OCI-LY1 (cell line): Measurements from ENCODE around the gene LIPF.

Experiments used
- H2AFZ ChIP-seq: fragments of 200-600 bp; sonication (generic), shearing (Covaris generic); 2 replicates; pipeline ENCODE4 v1.6.0; 2014; ENCODE audit warnings: antibody characterized with exemption, mild to moderate bottlenecking, low read length
- H3F3A ChIP-seq: fragments of 200-600 bp; sonication (generic), shearing (Covaris generic); 2 replicates; pipeline ENCODE4 v1.6.0; 2014; ENCODE audit warnings: mild to moderate bottlenecking, antibody characterized with exemption, low read length, moderate library complexity; ENCODE audit not compliant: insufficient read depth
- H3K27ac ChIP-seq: fragments of 200-600 bp; sonication (generic); 2 replicates; pipeline ENCODE4 v1.5.1; 2014; ENCODE audit warnings: low read length, mixed run types, mild to moderate bottlenecking, low read depth; ENCODE audit not compliant: poor library complexity, severe bottlenecking
- H3K27me3 ChIP-seq: fragments of 200-600 bp; sonication (generic); 2 replicates; pipeline ENCODE4 v1.6.0; 2014; ENCODE audit warnings: antibody characterized with exemption, mild to moderate bottlenecking, low read length, moderate library complexity; ENCODE audit not compliant: insufficient read depth
- H3K36me3 ChIP-seq: fragments of 200-600 bp; sonication (generic); 2 replicates; pipeline ENCODE4 v1.6.1; 2014; ENCODE audit warnings: mild to moderate bottlenecking, antibody characterized with exemption, low read length, moderate library complexity, mixed read lengths; ENCODE audit not compliant: insufficient read depth
- H3K4me1 ChIP-seq: fragments of 200-600 bp; sonication (generic); 2 replicates; pipeline ENCODE4 v1.5.1; 2014; ENCODE audit warnings: mild to moderate bottlenecking, low read length, moderate library complexity; ENCODE audit not compliant: insufficient read depth, severe bottlenecking
- H3K4me2 ChIP-seq: fragments of 200-600 bp; sonication (generic), shearing (Covaris generic); 2 replicates; pipeline ENCODE4 v1.6.1; 2014; ENCODE audit warnings: low read length
- H3K4me3 ChIP-seq: fragments of 200-600 bp; sonication (generic); 2 replicates; pipeline ENCODE4 v1.5.1; 2014; ENCODE audit warnings: low read length, low read depth, mild to moderate bottlenecking, mixed read lengths; ENCODE audit not compliant: poor library complexity, severe bottlenecking
- H3K79me2 ChIP-seq: fragments of 200-600 bp; shearing (Covaris generic); 2 replicates; pipeline ENCODE4 v1.6.1; 2016; ENCODE audit warnings: mixed run types, low read length, mixed read lengths; ENCODE audit not compliant: insufficient read depth
- H3K9ac ChIP-seq: fragments of 200-600 bp; sonication (generic), shearing (Covaris generic); 2 replicates; pipeline ENCODE4 v1.6.1; 2014; ENCODE audit warnings: mild to moderate bottlenecking, low read length, mixed read lengths
- H3K9me2 ChIP-seq: fragments of 200-600 bp; sonication (generic), shearing (Covaris generic); 2 replicates; pipeline ENCODE4 v1.6.1; 2014; ENCODE audit warnings: low read depth, mild to moderate bottlenecking, low read length, mixed read lengths
- H3K9me3 ChIP-seq: fragments of 200-600 bp; shearing (Covaris generic); 2 replicates; pipeline ENCODE4 v1.6.1; 2014; ENCODE audit warnings: low read length, mixed read lengths
- H4K20me1 ChIP-seq: fragments of 200-600 bp; sonication (generic), shearing (Covaris generic); 2 replicates; pipeline ENCODE4 v1.6.0; 2016; ENCODE audit warnings: mild to moderate bottlenecking, low read length; ENCODE audit not compliant: insufficient read depth
- CTCF ChIP-seq: fragments of 200-600 bp; sonication (generic), shearing (Covaris generic); IDR thresholded peaks from 2 replicates; pipeline ENCODE4 v1.5.1; 2017; ENCODE audit warnings: mild to moderate bottlenecking, antibody characterized with exemption, low read length, moderate library complexity, mixed read lengths
- EZH2 ChIP-seq: fragments of 200-600 bp; sonication (generic), shearing (Covaris generic); IDR thresholded peaks from 2 replicates; pipeline ENCODE4 v1.8.0; 2017; ENCODE audit warnings: borderline replicate concordance, mixed run types, mild to moderate bottlenecking, antibody characterized with exemption, low read length, moderate library complexity, mixed read lengths

LIPF gene

DNA sequence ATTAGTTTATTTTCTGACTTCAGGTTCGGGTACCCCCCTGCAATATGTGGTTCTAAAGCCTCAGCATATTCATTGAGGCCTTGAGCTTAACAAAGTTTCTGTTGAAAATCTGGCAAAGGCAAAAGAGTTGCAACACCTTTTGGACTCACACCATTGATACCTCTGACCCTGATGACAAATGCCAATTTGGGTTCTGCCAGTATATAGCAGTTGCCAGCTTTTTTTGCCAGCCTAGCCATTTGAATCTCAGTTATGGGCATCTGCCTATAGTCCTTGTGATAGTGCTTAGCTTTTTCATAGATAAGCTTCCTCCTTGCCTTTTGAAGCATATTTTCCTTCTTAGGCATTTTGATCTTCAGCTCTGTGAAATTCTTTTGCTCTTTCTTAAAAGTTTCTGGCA lies 45.7 kb upstream of the LIPF start:
- Histone ChIP-seq H3F3A (no peaks in the 10 kb centered on the region), H3K9me3 (no peaks in the 10 kb centered on the region), H3K9me2 (no peaks in the 10 kb centered on the region), H2AFZ (no peak overlapping the region), H3K27ac (no peak overlapping the region), H3K4me2 (no peak overlapping the region), H3K9ac (no peak overlapping the region), H3K36me3 (no peaks in the 10 kb centered on the region), H3K4me1 (no peaks in the 10 kb centered on the region), H3K79me2 (no peaks in the 10 kb centered on the region), H4K20me1 (no peaks in the 10 kb centered on the region), H3K4me3 (no peak overlapping the region), H3K27me3 (no peaks in the 10 kb centered on the region)
- TF ChIP-seq CTCF (no peak), EZH2 (no peak)

DNA sequence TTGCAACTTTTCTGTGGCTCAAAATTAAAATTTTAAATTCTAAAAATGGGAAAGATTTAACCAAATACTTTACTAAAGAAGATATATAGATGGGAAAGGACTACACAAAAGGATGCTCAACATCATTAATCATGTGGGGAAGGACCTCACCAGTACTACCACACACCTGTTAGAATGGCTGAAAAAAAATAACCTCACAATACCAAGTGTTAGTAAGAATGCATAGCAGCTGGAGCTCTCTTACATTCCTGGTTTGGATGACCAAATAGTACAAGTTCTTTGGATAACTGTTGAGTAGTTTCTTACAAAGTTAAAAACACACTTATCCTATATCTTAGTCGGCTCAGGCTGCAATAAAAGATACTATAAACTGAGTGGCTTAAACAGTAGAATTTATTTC lies 43.8 kb upstream of the LIPF start:
- no peaks in the 10 kb centered on the region for H4K20me1 ChIP-seq

GRCh38 chr10:88623835-88624234 lies 40.4 kb upstream of the LIPF start:
- no peaks in the 10 kb centered on the region for H4K20me1 ChIP-seq
- no peak overlapping the region for H3K27ac ChIP-seq
- H3K79me2 ChIP-seq: no peaks in the 10 kb centered on the region
- H2AFZ ChIP-seq: no peak overlapping the region
- no peaks in the 10 kb centered on the region for H3K9me2 ChIP-seq
- H3F3A ChIP-seq: no peaks in the 10 kb centered on the region
- H3K4me1 ChIP-seq: no peaks in the 10 kb centered on the region
- no peak overlapping the region for H3K4me2 ChIP-seq
- H3K9me3 ChIP-seq: no peaks in the 10 kb centered on the region
- no peaks in the 10 kb centered on the region for H3K36me3 ChIP-seq
- no peak overlapping the region for H3K9ac ChIP-seq
- TF ChIP-seq CTCF (no peak), EZH2 (no peak)
- no peak overlapping the region for H3K4me3 ChIP-seq
- no peaks in the 10 kb centered on the region for H3K27me3 ChIP-seq

More for the DNA sequence above, 43.8 kb upstream of the LIPF start:
- no peak overlapping the region for H3K27ac ChIP-seq
- H3K4me1 ChIP-seq: no peaks in the 10 kb centered on the region
- H3K9me2 ChIP-seq: no peaks in the 10 kb centered on the region
- no peaks in the 10 kb centered on the region for H3K79me2 ChIP-seq
- H2AFZ ChIP-seq: no peak overlapping the region
- no peaks in the 10 kb centered on the region for H3K36me3 ChIP-seq
- H3K4me2 ChIP-seq: no peak overlapping the region
- H3K4me3 ChIP-seq: no peak overlapping the region
- H3K27me3 ChIP-seq: no peaks in the 10 kb centered on the region
- H3K9me3 ChIP-seq: no peaks in the 10 kb centered on the region
- H3K9ac ChIP-seq: no peak overlapping the region
- TF ChIP-seq CTCF: no peak
- no peak for TF ChIP-seq EZH2
- H3F3A ChIP-seq: no peaks in the 10 kb centered on the region
